IPS-15b (cell line): Measurements from ENCODE around the gene ABHD11.

ENCODE experiments used
- H3K27me3 ChIP-seq: one replicate; pipeline ENCODE4 v1.6.1; 2013; ENCODE audit warnings: low read length; ENCODE audit not compliant: control insufficient read depth, insufficient read depth
- H3K36me3 ChIP-seq: one replicate; pipeline ENCODE4 v1.6.1; 2013; ENCODE audit warnings: low read length; ENCODE audit not compliant: control insufficient read depth, insufficient read depth
- H3K4me1 ChIP-seq: one replicate; pipeline ENCODE4 v1.6.1; 2013; ENCODE audit warnings: mild to moderate bottlenecking, low read length; ENCODE audit not compliant: control insufficient read depth, insufficient read depth
- H3K4me3 ChIP-seq: one replicate; pipeline ENCODE4 v1.5.1; 2013; ENCODE audit warnings: low read depth, low read length
- H3K9ac ChIP-seq: one replicate; pipeline ENCODE4 v1.6.1; 2013; ENCODE audit warnings: low read depth, mild to moderate bottlenecking, low read length
- H3K9me3 ChIP-seq: one replicate; pipeline ENCODE4 v1.6.1; 2013; ENCODE audit warnings: mild to moderate bottlenecking, low read length; ENCODE audit not compliant: control insufficient read depth, insufficient read depth

The ABHD11 gene

GRCh38 chr7:73703225-73703624, 35.4 kb downstream of the ABHD11 start:
- Histone ChIP-seq H3K36me3 (peaks cover 30% of the 10 kb centered on the region), H3K27me3 (no peaks in the 10 kb centered on the region), H3K4me3 (peak overlapping the region; percentile 46), H3K9ac (peak overlapping the region; percentile 27), H3K9me3 (no peaks in the 10 kb centered on the region), H3K4me1 (peaks cover 17% of the 10 kb centered on the region)

GRCh38 chr7:73702665-73703064, 35.9 kb downstream of the ABHD11 start:
- H3K4me1 ChIP-seq = peaks cover 17% of the 10 kb centered on the region
- no peak overlapping the region for H3K9ac ChIP-seq

GRCh38 chr7:73702226-73702625, 36.4 kb downstream of the ABHD11 start:
- Histone ChIP-seq H3K9me3 (no peaks in the 10 kb centered on the region), H3K4me1 (peaks cover 17% of the 10 kb centered on the region), H3K9ac (no peak overlapping the region), H3K36me3 (peaks cover 35% of the 10 kb centered on the region), H3K27me3 (no peaks in the 10 kb centered on the region), H3K4me3 (no peak overlapping the region)

More at GRCh38 chr7:73702665-73703064, 35.9 kb downstream of the ABHD11 start:
- no peaks in the 10 kb centered on the region for H3K27me3 ChIP-seq
- H3K9me3 ChIP-seq = no peaks in the 10 kb centered on the region
- H3K4me3 ChIP-seq = no peak overlapping the region
- peaks cover 31% of the 10 kb centered on the region for H3K36me3 ChIP-seq

- Histone ChIP-seq H3K36me3 (peaks cover 38% of the 10 kb centered on the region), H3K9ac (no peak overlapping the region), H3K4me1 (peaks cover 17% of the 10 kb centered on the region), H3K9me3 (no peaks in the 10 kb centered on the region), H3K27me3 (no peaks in the 10 kb centered on the region), H3K4me3 (no peak overlapping the region)
Measured at GRCh38 chr7:73701357-73701995, 37.1 kb downstream of the ABHD11 start.

GRCh38 chr7:73700581-73701134, 37.9 kb downstream of the ABHD11 start:
- Histone ChIP-seq H3K4me3 (no peak overlapping the region), H3K9ac (no peak overlapping the region), H3K4me1 (peaks cover 17% of the 10 kb centered on the region), H3K9me3 (no peaks in the 10 kb centered on the region), H3K27me3 (no peaks in the 10 kb centered on the region), H3K36me3 (peaks cover 39% of the 10 kb centered on the region)

- Histone ChIP-seq H3K4me1 (peaks cover 15% of the 10 kb centered on the region), H3K9ac (no peak overlapping the region), H3K4me3 (no peak overlapping the region), H3K9me3 (no peaks in the 10 kb centered on the region), H3K36me3 (peaks cover 42% of the 10 kb centered on the region), H3K27me3 (no peaks in the 10 kb centered on the region)
Measured at GRCh38 chr7:73700069-73700423, 38.6 kb downstream of the ABHD11 start.

- Histone ChIP-seq H3K4me3 (no peak overlapping the region), H3K4me1 (peaks cover 10% of the 10 kb centered on the region), H3K9ac (no peak overlapping the region), H3K27me3 (no peaks in the 10 kb centered on the region), H3K9me3 (no peaks in the 10 kb centered on the region), H3K36me3 (peaks cover 47% of the 10 kb centered on the region)
Measured at GRCh38 chr7:73699370-73700068, 39.1 kb downstream of the ABHD11 start.

- H3K36me3 ChIP-seq = peaks cover 57% of the 10 kb centered on the region
- H3K27me3 ChIP-seq = no peaks in the 10 kb centered on the region
- no peak overlapping the region for H3K4me3 ChIP-seq
Measured at GRCh38 chr7:73698410-73698809, 40.2 kb downstream of the ABHD11 start.

GRCh38 chr7:73696372-73696771, 42.2 kb downstream of the ABHD11 start:
- Histone ChIP-seq H3K27me3 (no peaks in the 10 kb centered on the region), H3K9me3 (no peaks in the 10 kb centered on the region), H3K36me3 (peaks cover 58% of the 10 kb centered on the region), H3K4me3 (no peak overlapping the region), H3K9ac (no peak overlapping the region), H3K4me1 (no peaks in the 10 kb centered on the region)

More at GRCh38 chr7:73698410-73698809, 40.2 kb downstream of the ABHD11 start:
- peaks cover 5% of the 10 kb centered on the region for H3K4me1 ChIP-seq
- H3K9me3 ChIP-seq = no peaks in the 10 kb centered on the region
- H3K9ac ChIP-seq = no peak overlapping the region

GRCh38 chr7:73690646-73691045, 48.0 kb downstream of the ABHD11 start:
- no peaks in the 10 kb centered on the region for H3K27me3 ChIP-seq
- peaks cover 46% of the 10 kb centered on the region for H3K36me3 ChIP-seq
- no peaks in the 10 kb centered on the region for H3K9me3 ChIP-seq
- H3K4me3 ChIP-seq = no peak overlapping the region
- no peak overlapping the region for H3K9ac ChIP-seq
- H3K4me1 ChIP-seq = no peaks in the 10 kb centered on the region

- Histone ChIP-seq H3K4me1 (no peaks in the 10 kb centered on the region), H3K27me3 (no peaks in the 10 kb centered on the region), H3K36me3 (peaks cover 27% of the 10 kb centered on the region), H3K9me3 (no peaks in the 10 kb centered on the region), H3K4me3 (no peak overlapping the region), H3K9ac (no peak overlapping the region)
Measured at GRCh38 chr7:73688288-73688687, 50.3 kb downstream of the ABHD11 start.
